AG04450 (cell line): Measurements from ENCODE around the gene FABP6. TPM values are rescaled to one million over a fixed set of nuclear protein-coding genes. Genes with fewer than 3 reads are reported as not detected.

Source experiments
- CTCF ChIA-PET: fragments of 300-600, 350-600 bp; formaldehyde crosslinking; extraction: SDS; loops from one replicate; lab custom pipeline; 2022; ENCODE audit warnings: antibody characterized with exemption, inconsistent platforms; lab: Charles Lee
- POLR2A ChIA-PET: fragments of 350-600 bp; formaldehyde crosslinking; extraction: SDS; loops from one replicate; lab custom pipeline; 2021; ENCODE audit warnings: antibody characterized with exemption, inconsistent platforms; lab: Yijun Ruan, JAX
- DNase-seq: peaks from one replicate; pipeline ENCODE4 v3.0.0-alpha.2; 2011; ENCODE audit warnings: low read depth, low spot score
- H3K27ac ChIP-seq: one replicate; pipeline ENCODE4 v1.5.1; 2012; ENCODE audit warnings: low read depth, low read length, control low read depth
- H3K27me3 ChIP-seq: one replicate; pipeline ENCODE4 v1.6.0; 2012; ENCODE audit warnings: low read length; ENCODE audit not compliant: control insufficient read depth, insufficient read depth
- H3K4me3 ChIP-seq: 2 replicates; pipeline ENCODE4 v1.5.1; 2011; ENCODE audit warnings: mild to moderate bottlenecking, low read depth, low read length, control low read depth
- H3K9me3 ChIP-seq: 2 replicates; pipeline ENCODE4 v1.5.1; 2012; ENCODE audit warnings: low read length; ENCODE audit not compliant: control insufficient read depth, insufficient read depth
- polyA plus RNA-seq: library from polyadenylated mRNA; depleted of rRNA; stranded (reverse); fragments of >200 nt; gene quantifications from 2 replicates; pipeline ENCODE4 v1.2.3, GENCODE V29; 2011
- TF ChIP-seq, protein P1 (sequence below): IDR thresholded peaks from 2 replicates; pipeline ENCODE4 v1.5.1; 2011; ENCODE audit warnings: low read depth, low read length, control low read depth, inconsistent platforms

The FABP6 gene
- polyA plus RNA-seq, 1 experiment, result not detected

DNA sequence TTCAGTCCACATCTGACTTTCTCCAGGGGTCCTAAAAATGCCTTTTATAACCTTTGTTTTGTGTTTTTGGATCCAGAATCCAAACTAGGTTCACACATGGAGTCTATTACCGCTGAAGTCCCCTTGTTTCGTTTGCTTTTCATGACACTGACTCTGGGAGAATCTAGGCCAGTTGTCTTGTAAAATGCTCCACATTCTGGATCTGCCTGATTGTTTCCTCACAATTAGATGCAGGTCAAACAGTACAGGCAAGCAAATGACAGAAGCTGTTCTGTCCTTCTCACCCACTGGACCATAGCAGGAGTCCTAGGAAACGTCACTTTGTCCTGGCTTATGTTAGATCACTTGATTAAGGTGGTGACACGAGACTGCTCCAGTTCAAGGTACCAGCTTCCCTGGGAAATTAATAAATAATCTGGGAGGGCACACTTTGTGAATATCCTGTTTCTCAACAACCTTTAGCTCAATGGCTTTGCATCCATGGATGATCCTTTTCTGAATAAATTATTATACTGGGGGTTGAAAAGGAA, 34.1 kb downstream of the FABP6 start:
- no peaks in the 10 kb centered on the region for H3K9me3 ChIP-seq
- no peak overlapping the region for H3K4me3 ChIP-seq
- ChIA-PET POLR2A (interaction anchor here (0.6 kb wide), 1 partner anchor 38 kb away, joined by 5 read pairs; no protein-coding TSS in a partner anchor), CTCF (no interaction called here)
- TF ChIP-seq, protein P1, sequence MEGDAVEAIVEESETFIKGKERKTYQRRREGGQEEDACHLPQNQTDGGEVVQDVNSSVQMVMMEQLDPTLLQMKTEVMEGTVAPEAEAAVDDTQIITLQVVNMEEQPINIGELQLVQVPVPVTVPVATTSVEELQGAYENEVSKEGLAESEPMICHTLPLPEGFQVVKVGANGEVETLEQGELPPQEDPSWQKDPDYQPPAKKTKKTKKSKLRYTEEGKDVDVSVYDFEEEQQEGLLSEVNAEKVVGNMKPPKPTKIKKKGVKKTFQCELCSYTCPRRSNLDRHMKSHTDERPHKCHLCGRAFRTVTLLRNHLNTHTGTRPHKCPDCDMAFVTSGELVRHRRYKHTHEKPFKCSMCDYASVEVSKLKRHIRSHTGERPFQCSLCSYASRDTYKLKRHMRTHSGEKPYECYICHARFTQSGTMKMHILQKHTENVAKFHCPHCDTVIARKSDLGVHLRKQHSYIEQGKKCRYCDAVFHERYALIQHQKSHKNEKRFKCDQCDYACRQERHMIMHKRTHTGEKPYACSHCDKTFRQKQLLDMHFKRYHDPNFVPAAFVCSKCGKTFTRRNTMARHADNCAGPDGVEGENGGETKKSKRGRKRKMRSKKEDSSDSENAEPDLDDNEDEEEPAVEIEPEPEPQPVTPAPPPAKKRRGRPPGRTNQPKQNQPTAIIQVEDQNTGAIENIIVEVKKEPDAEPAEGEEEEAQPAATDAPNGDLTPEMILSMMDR, result no peak
- H3K27ac ChIP-seq, result no peak overlapping the region
- H3K27me3 ChIP-seq, result no peaks in the 10 kb centered on the region
- DNase-seq, result no peak

DNA sequence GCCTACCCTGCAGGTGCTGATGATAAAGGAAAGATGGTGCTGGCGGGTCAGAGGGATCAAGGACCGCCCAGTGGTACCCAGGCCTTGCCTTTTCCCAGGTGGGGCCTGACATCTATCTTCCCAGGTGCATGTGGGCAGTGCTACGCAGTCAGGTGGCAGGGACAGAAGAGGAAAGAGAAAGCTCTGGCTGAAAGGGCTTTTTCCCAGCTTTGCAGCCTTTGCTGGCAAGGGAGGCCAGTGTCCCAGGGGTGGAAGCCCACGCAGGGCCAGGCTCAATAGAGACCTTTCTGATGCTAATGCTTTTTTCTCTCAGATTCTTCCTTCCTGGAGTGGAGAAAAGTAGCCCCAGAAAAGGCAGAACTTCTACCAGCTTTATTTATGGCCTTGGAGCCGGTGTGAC, 36.7 kb downstream of the FABP6 start:
- TF ChIP-seq, protein P1, result no peak
- CTCF ChIA-PET, result interaction anchor here (0.6 kb wide), 1 partner anchor 313 kb away, joined by 3 read pairs; no protein-coding TSS in a partner anchor
- POLR2A ChIA-PET, result no interaction called here

DNA sequence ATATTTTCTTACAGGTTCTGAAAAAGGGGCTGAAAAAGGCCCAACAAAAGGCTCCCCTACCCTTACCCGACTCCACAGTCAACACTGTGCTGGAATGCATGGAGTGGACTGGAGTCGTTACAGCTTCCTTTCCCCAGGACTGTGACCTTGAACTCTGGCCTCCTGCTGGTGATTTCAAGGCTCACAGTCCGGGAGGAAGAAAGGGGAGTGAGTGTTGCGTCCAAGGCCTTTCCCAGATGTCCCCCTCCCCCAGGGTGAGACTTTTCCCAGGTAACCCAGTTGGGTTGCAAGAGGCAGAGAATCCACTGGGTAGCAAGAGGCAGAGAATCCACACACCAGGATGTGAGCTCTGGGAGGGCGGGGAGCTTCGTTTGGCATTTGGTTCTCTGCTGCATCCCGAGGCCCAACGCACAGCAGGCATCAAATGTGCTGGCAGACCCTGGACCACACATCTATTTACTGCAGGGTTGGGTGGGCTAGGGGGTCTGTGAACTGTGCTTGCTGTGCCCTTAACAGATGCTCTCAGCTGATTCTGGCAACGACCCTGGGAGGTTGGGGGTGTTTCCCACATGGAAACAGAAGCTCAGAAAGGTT, 37.5 kb downstream of the FABP6 start:
- CTCF ChIA-PET, result interaction anchor here (0.8 kb wide), 1 partner anchor 245 kb away, joined by 3 read pairs; no protein-coding TSS in a partner anchor
- Histone ChIP-seq H3K27me3 (no peaks in the 10 kb centered on the region), H3K27ac (no peak overlapping the region), H3K9me3 (no peaks in the 10 kb centered on the region), H3K4me3 (no peak overlapping the region)
- POLR2A ChIA-PET, result interaction anchor here (0.5 kb wide), 1 partner anchor 46 kb away, joined by 3 read pairs; no protein-coding TSS in a partner anchor
- TF ChIP-seq, protein P1, result 0 out of 2 replicates have a peak, but pooled peaks have one; percentile 3
- no peak for DNase-seq

More for the DNA sequence above, 36.7 kb downstream of the FABP6 start:
- H3K27ac ChIP-seq, result no peak overlapping the region
- no peak overlapping the region for H3K4me3 ChIP-seq
- no peaks in the 10 kb centered on the region for H3K9me3 ChIP-seq
- H3K27me3 ChIP-seq, result no peaks in the 10 kb centered on the region
- no peak for DNase-seq

DNA sequence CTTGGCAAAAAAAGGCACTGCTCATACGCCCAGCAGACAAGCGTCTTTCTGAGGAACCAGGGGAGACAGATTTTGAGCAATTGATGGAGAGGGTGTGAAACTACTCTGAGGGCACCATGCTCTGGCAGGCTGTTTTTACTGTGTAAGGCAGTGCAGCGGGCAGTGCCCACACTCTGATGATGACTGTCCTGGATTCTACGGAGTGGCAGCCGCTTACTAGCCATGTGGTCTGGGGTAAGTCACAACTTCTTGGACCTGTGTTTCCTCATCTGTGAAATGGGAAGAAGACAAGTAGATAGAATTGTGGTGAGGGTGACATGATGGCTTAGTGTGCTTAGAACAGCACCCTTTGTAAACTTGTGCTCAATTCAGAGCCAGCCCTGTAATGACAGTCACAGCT, 38.8 kb downstream of the FABP6 start:
- ChIA-PET POLR2A (no interaction called here), CTCF (no interaction called here)
- Histone ChIP-seq H3K4me3 (no peak overlapping the region), H3K9me3 (no peaks in the 10 kb centered on the region), H3K27ac (no peak overlapping the region), H3K27me3 (no peaks in the 10 kb centered on the region)
- no peak for DNase-seq
- TF ChIP-seq, protein P1, result no peak

DNA sequence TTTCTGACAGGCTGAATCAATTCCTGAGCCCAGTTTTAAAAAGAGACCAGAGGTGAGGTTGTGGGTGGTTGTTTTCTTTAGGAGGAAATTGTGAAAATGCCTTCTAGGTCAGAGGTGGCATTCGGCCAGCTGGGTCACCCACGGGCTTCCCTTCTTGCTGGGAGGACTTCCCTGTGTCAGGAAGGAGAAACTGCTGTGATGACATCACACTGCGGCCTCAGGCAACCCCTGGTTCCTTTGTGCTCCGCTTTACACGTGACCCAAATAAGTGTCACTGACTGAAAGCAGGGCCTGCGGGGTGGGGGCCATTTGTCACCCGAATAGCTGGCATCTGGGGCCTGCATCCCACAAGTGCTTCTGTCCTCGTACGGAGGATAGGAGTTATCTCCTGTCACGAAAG, 39.7 kb downstream of the FABP6 start:
- no peaks in the 10 kb centered on the region for H3K27me3 ChIP-seq
- no peaks in the 10 kb centered on the region for H3K9me3 ChIP-seq
- DNase-seq, result peak; percentile 56
- ChIA-PET POLR2A (interaction anchor here (1.7 kb wide), 1 partner anchor 10 kb away, joined by 6 read pairs; no protein-coding TSS in a partner anchor), CTCF (interaction anchor here (0.6 kb wide), 1 partner anchor 247 kb away, joined by 3 read pairs; no protein-coding TSS in a partner anchor)
- TF ChIP-seq, protein P1, result no peak
- H3K4me3 ChIP-seq, result no peak overlapping the region
- peak overlapping the region; percentile 39 for H3K27ac ChIP-seq
